Transverse colon (tissue), 4 donors: ENCODE results near the gene MUC5B. TPM values are rescaled to one million over a fixed set of nuclear protein-coding genes. Genes with fewer than 3 reads are reported as not detected.

Source experiments
- DNase-seq: peaks from one replicate; pipeline ENCODE4 v3.0.0-alpha.2; 2019
- H3K27ac ChIP-seq, 4 donors: fragments of 200-600 bp; sonication (generic); 2 replicates each; pipeline ENCODE4 v1.5.1; 2016 to 2018; ENCODE audit warnings: inconsistent platforms in 4 of 4
- H3K27me3 ChIP-seq: fragments of 200-600 bp; sonication (generic); 2 replicates; pipeline ENCODE4 v1.5.1; 2017; ENCODE audit warnings: inconsistent platforms
- H3K36me3 ChIP-seq, 4 donors: fragments of 200-600 bp; sonication (generic); 2 replicates each; pipeline ENCODE4 v1.5.1; 2017 to 2019; ENCODE audit warnings: inconsistent platforms in 4 of 4
- H3K4me1 ChIP-seq, 4 donors: fragments of 200-600 bp; sonication (generic); 2 replicates each; pipeline ENCODE4 v1.5.1; 2017 to 2020; ENCODE audit warnings: inconsistent platforms in 4 of 4
- H3K4me3 ChIP-seq, 4 donors: fragments of 200-600 bp; sonication (generic); 1 replicate in 1 of 4; 2 replicates in 3 of 4; pipeline versions ENCODE4 v1.5.1 to v1.6.1; 2017 to 2019; ENCODE audit warnings: inconsistent platforms in 4 of 4
- H3K9me3 ChIP-seq, 2 donors: fragments of 200-600 bp; sonication (generic); 2 replicates each; pipeline ENCODE4 v1.5.1; 2017 to 2019; ENCODE audit warnings: inconsistent platforms in 2 of 2
- CTCF ChIP-seq, 5 experiments: fragments of 200-600 bp in 3 of 5; fragments of 450-650 bp in 2 of 5; sonication (generic) in 3 of 5; IDR thresholded peaks; 1 replicate in 2 of 5; 2 replicates in 3 of 5; pipeline ENCODE4 v1.5.1; 2016 to 2017; ENCODE audit warnings: antibody characterized with exemption in 5 of 5, inconsistent platforms in 3 of 5, mild to moderate bottlenecking in 2 of 5, moderate library complexity in 1 of 5
- EP300 ChIP-seq: sonication (generic); formaldehyde crosslinking; IDR thresholded peaks from one replicate; pipeline ENCODE4 v1.6.1; 2017; ENCODE audit warnings: antibody characterized with exemption, low read depth
- POLR2A ChIP-seq: fragments of 450-650 bp; IDR thresholded peaks from one replicate; pipeline ENCODE4 v1.6.1; 2016; ENCODE audit warnings: antibody characterized with exemption, mild to moderate bottlenecking, moderate library complexity
- POLR2AphosphoS5 ChIP-seq, 3 donors: sonication (generic); formaldehyde crosslinking; IDR thresholded peaks; one replicate each; pipeline ENCODE4 v1.6.1; 2016; ENCODE audit warnings: antibody characterized with exemption in 3 of 3
- WGBS, 2 donors: methylation state at CpG; one replicate each; pipeline ENCODE4 v1.1.5; 2018; ENCODE audit warnings: low coverage in 1 of 2; 5-methylcytosine and 5-hydroxymethylcytosine counted together
- in situ Hi-C, 4 donors: fragments of 200-750 bp; cut with MboI; loops; one replicate each; pipeline versions ENCODE4 v1.15.0 to v1.15.1; 2017; ENCODE audit warnings: low sequenced_read_pairs in 3 of 4, low pct_ligation_motif_present in 1 of 4, low pct_unique_long_range_greater_than_20kb in 1 of 4
- intact Hi-C: fragments of 100-400 bp; cut with DNase I; formaldehyde crosslinking; loops from one replicate; pipeline ENCODE4 v1.15.1; 2023; ENCODE audit warnings: low total_unique reads
- total RNA-seq, 4 donors: library from RNA; depleted of rRNA; stranded (reverse); fragments of >200 nt; gene quantifications; one replicate each; pipeline ENCODE4 v1.1.0, GENCODE V29; 2016

The MUC5B gene
- total RNA-seq, 4 donors from 2014 or later, result 58.0 to 825 (median 85.6) TPM

GRCh38 chr11:1302461-1303125 is 79.7 kb downstream of the MUC5B start:
- Histone ChIP-seq H3K36me3 (no peaks in the 10 kb centered on the region), H3K4me3 (no peak overlapping the region), H3K27ac (no peak overlapping the region), H3K27me3 (no peaks in the 10 kb centered on the region), H3K9me3 (no peaks in the 10 kb centered on the region), H3K4me1 (peaks cover 48 to 88% (median 70%) of the 10 kb centered on the region in 4 donors)
- no peak for DNase-seq
- 40 to 54% methylated on average over 3 to 17 of the region's 17 CpGs for WGBS, 2 donors
- intact Hi-C loops (loop anchor here (10.0 kb wide), 1 partner anchor 212 kb away; no protein-coding TSS in a partner anchor), in situ Hi-C loops (no loop called here)
- TF ChIP-seq CTCF (IDR thresholded peaks at IDR 0.05) (no peak), POLR2A (no peak), EP300 (no peak), POLR2AphosphoS5 (IDR thresholded peaks at IDR 0.05) (no peak)

GRCh38 chr11:1303126-1303821 is 80.4 kb downstream of the MUC5B start:
- H3K9me3 ChIP-seq, result no peaks in the 10 kb centered on the region
- TF ChIP-seq CTCF (IDR thresholded peaks at IDR 0.05) (peak in 4 of 5 experiments; percentile 11 to 22 (median 16)), POLR2AphosphoS5 (IDR thresholded peaks at IDR 0.05) (no peak), EP300 (no peak), POLR2A (no peak)
- H3K36me3 ChIP-seq, result no peaks in the 10 kb centered on the region
- no peaks in the 10 kb centered on the region for H3K27me3 ChIP-seq
- peak overlapping the region; percentile 67 to 74 (median 68) for H3K27ac ChIP-seq
- WGBS, 2 donors, result 79 to 86% methylated on average over 9 to 25 of the region's 25 CpGs
- H3K4me3 ChIP-seq, result no peak overlapping the region
- peak; percentile 49 for DNase-seq
- in situ Hi-C loops (no loop called here), intact Hi-C loops (loop anchor here (10.0 kb wide), 1 partner anchor 212 kb away; no protein-coding TSS in a partner anchor)
- peaks cover 46 to 88% (median 70%) of the 10 kb centered on the region in 4 donors for H3K4me1 ChIP-seq

GRCh38 chr11:1303973-1304372 is 81.1 kb downstream of the MUC5B start:
- Histone ChIP-seq H3K9me3 (no peaks in the 10 kb centered on the region), H3K4me3 (no peak overlapping the region), H3K4me1 (peaks cover 46 to 87% (median 69%) of the 10 kb centered on the region in 4 donors), H3K27me3 (no peaks in the 10 kb centered on the region), H3K27ac (peak overlapping the region; percentile 67 to 74 (median 68)), H3K36me3 (no peaks in the 10 kb centered on the region)
- DNase-seq, result peak; percentile 38
- intact Hi-C loops, result loop anchor here (10.0 kb wide), 1 partner anchor 211 kb away; no protein-coding TSS in a partner anchor
- 40 to 47% methylated on average over 10 of the region's 10 CpGs for WGBS, 2 donors
- no peak for TF ChIP-seq CTCF (IDR thresholded peaks at IDR 0.05)
- TF ChIP-seq POLR2AphosphoS5 (IDR thresholded peaks at IDR 0.05), result no peak
- TF ChIP-seq POLR2A, result no peak
- TF ChIP-seq EP300, result no peak
- in situ Hi-C loops, result no loop called here

GRCh38 chr11:1304380-1304779 is 81.5 kb downstream of the MUC5B start:
- no peak overlapping the region for H3K4me3 ChIP-seq

More at GRCh38 chr11:1304380-1304779, 81.5 kb downstream of the MUC5B start:
- peaks cover 46 to 82% (median 66%) of the 10 kb centered on the region in 4 donors for H3K4me1 ChIP-seq
- H3K9me3 ChIP-seq, result no peaks in the 10 kb centered on the region
- in situ Hi-C loops (no loop called here), intact Hi-C loops (loop anchor here (10.0 kb wide), 1 partner anchor 210 kb away; no protein-coding TSS in a partner anchor)
- 19 to 45% methylated on average over 14 of the region's 14 CpGs for WGBS, 2 donors
- TF ChIP-seq POLR2AphosphoS5 (IDR thresholded peaks at IDR 0.05) (no peak), EP300 (no peak), CTCF (IDR thresholded peaks at IDR 0.05) (no peak), POLR2A (no peak)
- H3K36me3 ChIP-seq, result no peaks in the 10 kb centered on the region
- DNase-seq, result peak; percentile 58
- H3K27ac ChIP-seq, result peak overlapping the region; percentile 67 to 74 (median 68)
- H3K27me3 ChIP-seq, result no peaks in the 10 kb centered on the region
